WTC11 (cell line): ENCODE measurements around the gene WRAP73. TPM values are rescaled to one million over a fixed set of nuclear protein-coding genes. Genes with fewer than 3 reads are reported as not detected.

Experiments
- ATAC-seq: fragments of 200-7000 bp; cut with Tn5 transposase; 2 replicates; pipeline ENCODE4 v1.10.0; 2021; ENCODE audit warnings: mild to moderate bottlenecking, moderate library complexity
- CTCF ChIA-PET: fragments of 300-600 bp; sonication (Branson Sonifier 250); formaldehyde crosslinking; loops from one replicate; lab custom pipeline; 2021; ENCODE audit warnings: antibody characterized with exemption; lab: Charles Lee
- POLR2A ChIA-PET: fragments of 350-600 bp; sonication (Branson Sonifier 250); formaldehyde crosslinking; loops from one replicate; lab custom pipeline; 2021; ENCODE audit warnings: antibody characterized with exemption; lab: Charles Lee
- DNase-seq: peaks from one replicate; pipeline ENCODE4 v3.0.0; 2021; ENCODE audit warnings: low spot score
- H3K27ac Mint-ChIP-seq: 2 replicates; pipeline ENCODE4 v1.8.0; 2021; ENCODE audit warnings: mixed read lengths
- H3K27me3 Mint-ChIP-seq: 2 replicates; pipeline ENCODE4 v1.8.0; 2021; ENCODE audit warnings: low read depth, mild to moderate bottlenecking, moderate library complexity, mixed read lengths
- H3K36me3 Mint-ChIP-seq: 2 replicates; pipeline ENCODE4 v1.8.0; 2021; ENCODE audit warnings: mixed read lengths
- H3K4me1 Mint-ChIP-seq: 2 replicates; pipeline ENCODE4 v1.8.0; 2022; ENCODE audit warnings: mixed read lengths
- H3K4me3 Mint-ChIP-seq: 2 replicates; pipeline ENCODE4 v1.8.0; 2021; ENCODE audit warnings: mild to moderate bottlenecking, moderate library complexity, mixed read lengths
- H3K9me3 Mint-ChIP-seq: 2 replicates; pipeline ENCODE4 v1.8.0; 2021; ENCODE audit warnings: mixed read lengths
- ARID4B ChIP-seq: sonication (generic); formaldehyde crosslinking; IDR thresholded peaks from 2 replicates; pipeline ENCODE4 v1.8.0; 2023; ENCODE audit warnings: missing genetic modification reagents, mild to moderate bottlenecking, borderline replicate concordance
- ATF1 ChIP-seq: sonication (generic); formaldehyde crosslinking; IDR thresholded peaks from 2 replicates; pipeline ENCODE4 v1.8.1; 2023; ENCODE audit warnings: mild to moderate bottlenecking, moderate library complexity, missing genetic modification reagents
- CDX4 ChIP-seq: fragments of 250-450 bp; sonication (Bioruptor Pico); IDR thresholded peaks from 2 replicates; pipeline ENCODE4 v1.9.0; 2021; ENCODE audit warnings: moderate library complexity, mild to moderate bottlenecking, inconsistent platforms, borderline replicate concordance
- CREM ChIP-seq: sonication (generic); formaldehyde crosslinking; IDR thresholded peaks from 2 replicates; pipeline ENCODE4 v1.8.1; 2022; ENCODE audit warnings: mild to moderate bottlenecking, missing genetic modification reagents, moderate library complexity
- E2F5 ChIP-seq: sonication (generic); formaldehyde crosslinking; IDR thresholded peaks from 2 replicates; pipeline ENCODE4 v1.8.1; 2022; ENCODE audit warnings: mild to moderate bottlenecking, moderate library complexity, missing genetic modification reagents
- EMX1 ChIP-seq: fragments of 250-450 bp; sonication (Bioruptor Pico); IDR thresholded peaks from 2 replicates; pipeline ENCODE4 v1.8.0; 2021; ENCODE audit warnings: mild to moderate bottlenecking
- FOXJ3 ChIP-seq: sonication (generic); formaldehyde crosslinking; IDR thresholded peaks from 2 replicates; pipeline ENCODE4 v1.9.0; 2021; ENCODE audit warnings: missing genetic modification reagents, mild to moderate bottlenecking, borderline replicate concordance
- FOXP1 ChIP-seq: sonication (generic); formaldehyde crosslinking; IDR thresholded peaks from 2 replicates; pipeline ENCODE4 v1.8.0; 2022; ENCODE audit warnings: missing genetic modification reagents, mild to moderate bottlenecking, moderate library complexity, borderline replicate concordance
- JAZF1 ChIP-seq: fragments of 250-450 bp; sonication (Bioruptor Pico); IDR thresholded peaks from 2 replicates; pipeline ENCODE4 v1.9.0; 2021; ENCODE audit warnings: moderate library complexity, mild to moderate bottlenecking, inconsistent platforms
- MLX ChIP-seq: sonication (generic); formaldehyde crosslinking; IDR thresholded peaks from 2 replicates; pipeline ENCODE4 v1.8.1; 2023; ENCODE audit warnings: mild to moderate bottlenecking, missing genetic modification reagents, moderate library complexity
- MYBL2 ChIP-seq: sonication (generic); formaldehyde crosslinking; IDR thresholded peaks from 2 replicates; pipeline ENCODE4 v1.8.1; 2023; ENCODE audit warnings: mild to moderate bottlenecking, moderate library complexity, missing genetic modification reagents
- ZNF396 ChIP-seq: fragments of 250-450 bp; sonication (Bioruptor Pico); IDR thresholded peaks from 2 replicates; pipeline ENCODE4 v1.8.0; 2021; ENCODE audit warnings: mild to moderate bottlenecking, moderate library complexity, borderline replicate concordance
- ZNF423 ChIP-seq: fragments of 250-450 bp; sonication (Bioruptor Pico); IDR thresholded peaks from 2 replicates; pipeline ENCODE4 v2.1.2; 2022; ENCODE audit warnings: mild to moderate bottlenecking, moderate library complexity
- total RNA-seq: library from RNA; stranded (reverse); gene quantifications from 3 replicates; pipeline ENCODE4 v1.2.3, GENCODE V29; 2021
- TF ChIP-seq, protein P1 (sequence below): sonication (generic); formaldehyde crosslinking; IDR thresholded peaks from 2 replicates; pipeline ENCODE4 v1.8.0; 2023; ENCODE audit warnings: mild to moderate bottlenecking, missing genetic modification reagents
- TF ChIP-seq, protein P2 (sequence below): fragments of 250-450 bp; sonication (Bioruptor Pico); IDR thresholded peaks from 2 replicates; pipeline ENCODE4 v1.8.0; 2021; ENCODE audit warnings: mild to moderate bottlenecking

WRAP73 gene
- total RNA-seq, 1 experiment from 2014 or later = 39.2 TPM

DNA sequence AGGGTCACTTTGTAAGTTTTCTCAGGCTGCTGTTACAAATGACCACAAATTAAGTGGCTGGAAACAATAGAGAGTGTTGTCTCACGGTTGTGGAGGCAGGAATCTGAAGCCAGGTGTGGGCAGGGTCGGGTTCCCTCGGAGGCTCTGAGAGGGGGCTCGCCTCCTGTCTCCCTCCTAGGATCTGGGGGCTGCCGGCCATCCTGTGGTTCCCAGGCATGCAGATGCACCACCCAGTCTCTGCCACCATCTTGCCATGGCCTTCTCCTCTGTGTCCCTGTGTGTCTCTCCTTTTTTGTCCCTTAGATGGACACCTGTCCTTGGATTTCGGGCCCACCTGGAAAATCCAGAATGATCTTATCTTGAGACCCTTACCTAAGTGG lies 7.2 kb upstream of the WRAP73 start:
- Mint-ChIP-seq H3K4me1 (peaks cover 12% of the 10 kb centered on the region), H3K9me3 (no peaks in the 10 kb centered on the region), H3K27me3 (peaks cover 63% of the 10 kb centered on the region), H3K4me3 (no peak overlapping the region), H3K27ac (no peak overlapping the region), H3K36me3 (no peaks in the 10 kb centered on the region)
- DNase-seq (peak; percentile 10), ATAC-seq (no peak)
- TF ChIP-seq FOXJ3 = no peak
- no peak for TF ChIP-seq ATF1
- no peak for TF ChIP-seq MYBL2 (CRISPR knock-in tag)
- TF ChIP-seq JAZF1 (CRISPR knock-in tag) = no peak
- no peak for TF ChIP-seq E2F5 (CRISPR knock-in tag)
- no peak for TF ChIP-seq ZNF423 (CRISPR knock-in tag)
- no peak for TF ChIP-seq CREM (CRISPR knock-in tag)
- TF ChIP-seq ARID4B (CRISPR knock-in tag) = no peak
- no peak for TF ChIP-seq ZNF396 (CRISPR knock-in tag)
- TF ChIP-seq EMX1 (CRISPR knock-in tag) = no peak
- POLR2A ChIA-PET = no interaction called here
- CTCF ChIA-PET = no interaction called here

DNA sequence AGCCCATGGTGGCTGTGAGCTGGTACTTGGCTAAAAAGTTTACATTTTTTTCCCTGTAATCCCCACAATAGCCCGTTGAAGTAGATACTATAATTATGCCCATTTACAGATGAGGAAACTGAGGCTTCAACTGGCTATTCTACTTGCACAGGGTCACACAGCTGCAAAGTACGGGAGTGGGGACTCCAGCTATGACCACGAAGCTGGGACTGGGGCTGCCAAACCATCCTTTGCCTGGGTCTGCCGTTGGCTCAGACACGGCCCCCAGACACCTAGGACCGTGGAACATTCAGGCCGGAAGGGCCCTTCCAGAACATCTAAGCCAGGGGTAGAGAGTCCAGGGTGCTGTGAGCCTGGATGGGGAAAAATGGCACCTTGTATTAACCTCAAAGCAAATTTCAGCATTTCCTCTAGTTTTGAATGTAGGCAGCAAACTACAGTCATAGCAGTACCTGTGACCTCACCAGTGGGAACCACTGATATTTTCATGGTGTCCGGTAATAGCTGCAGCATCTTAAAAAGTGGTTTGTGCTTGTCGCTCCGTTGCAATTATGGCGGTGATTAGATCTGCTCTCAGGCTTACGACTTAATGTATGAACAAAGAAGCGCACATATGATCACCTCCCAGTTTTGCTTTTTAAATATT lies 6.7 kb upstream of the WRAP73 start:
- no peak overlapping the region for H3K4me3 Mint-ChIP-seq
- H3K27me3 Mint-ChIP-seq = peaks cover 63% of the 10 kb centered on the region
- DNase-seq (peak; percentile 3), ATAC-seq (no peak)
- POLR2A ChIA-PET = no interaction called here
- no peak overlapping the region for H3K27ac Mint-ChIP-seq
- no peaks in the 10 kb centered on the region for H3K36me3 Mint-ChIP-seq
- CTCF ChIA-PET = no interaction called here
- no peaks in the 10 kb centered on the region for H3K9me3 Mint-ChIP-seq
- peaks cover 12% of the 10 kb centered on the region for H3K4me1 Mint-ChIP-seq
- TF ChIP-seq CDX4 (CRISPR knock-in tag) = no peak
- TF ChIP-seq E2F5 (CRISPR knock-in tag) = no peak
- TF ChIP-seq FOXP1 (CRISPR knock-in tag) = no peak
- TF ChIP-seq, protein P1, sequence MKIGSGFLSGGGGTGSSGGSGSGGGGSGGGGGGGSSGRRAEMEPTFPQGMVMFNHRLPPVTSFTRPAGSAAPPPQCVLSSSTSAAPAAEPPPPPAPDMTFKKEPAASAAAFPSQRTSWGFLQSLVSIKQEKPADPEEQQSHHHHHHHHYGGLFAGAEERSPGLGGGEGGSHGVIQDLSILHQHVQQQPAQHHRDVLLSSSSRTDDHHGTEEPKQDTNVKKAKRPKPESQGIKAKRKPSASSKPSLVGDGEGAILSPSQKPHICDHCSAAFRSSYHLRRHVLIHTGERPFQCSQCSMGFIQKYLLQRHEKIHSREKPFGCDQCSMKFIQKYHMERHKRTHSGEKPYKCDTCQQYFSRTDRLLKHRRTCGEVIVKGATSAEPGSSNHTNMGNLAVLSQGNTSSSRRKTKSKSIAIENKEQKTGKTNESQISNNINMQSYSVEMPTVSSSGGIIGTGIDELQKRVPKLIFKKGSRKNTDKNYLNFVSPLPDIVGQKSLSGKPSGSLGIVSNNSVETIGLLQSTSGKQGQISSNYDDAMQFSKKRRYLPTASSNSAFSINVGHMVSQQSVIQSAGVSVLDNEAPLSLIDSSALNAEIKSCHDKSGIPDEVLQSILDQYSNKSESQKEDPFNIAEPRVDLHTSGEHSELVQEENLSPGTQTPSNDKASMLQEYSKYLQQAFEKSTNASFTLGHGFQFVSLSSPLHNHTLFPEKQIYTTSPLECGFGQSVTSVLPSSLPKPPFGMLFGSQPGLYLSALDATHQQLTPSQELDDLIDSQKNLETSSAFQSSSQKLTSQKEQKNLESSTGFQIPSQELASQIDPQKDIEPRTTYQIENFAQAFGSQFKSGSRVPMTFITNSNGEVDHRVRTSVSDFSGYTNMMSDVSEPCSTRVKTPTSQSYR (CRISPR knock-in tag) = no peak
- no peak for TF ChIP-seq ZNF396 (CRISPR knock-in tag)
- no peak for TF ChIP-seq MLX
- no peak for TF ChIP-seq ARID4B (CRISPR knock-in tag)
- TF ChIP-seq, protein P2, sequence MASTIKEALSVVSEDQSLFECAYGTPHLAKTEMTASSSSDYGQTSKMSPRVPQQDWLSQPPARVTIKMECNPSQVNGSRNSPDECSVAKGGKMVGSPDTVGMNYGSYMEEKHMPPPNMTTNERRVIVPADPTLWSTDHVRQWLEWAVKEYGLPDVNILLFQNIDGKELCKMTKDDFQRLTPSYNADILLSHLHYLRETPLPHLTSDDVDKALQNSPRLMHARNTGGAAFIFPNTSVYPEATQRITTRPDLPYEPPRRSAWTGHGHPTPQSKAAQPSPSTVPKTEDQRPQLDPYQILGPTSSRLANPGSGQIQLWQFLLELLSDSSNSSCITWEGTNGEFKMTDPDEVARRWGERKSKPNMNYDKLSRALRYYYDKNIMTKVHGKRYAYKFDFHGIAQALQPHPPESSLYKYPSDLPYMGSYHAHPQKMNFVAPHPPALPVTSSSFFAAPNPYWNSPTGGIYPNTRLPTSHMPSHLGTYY (CRISPR knock-in tag) = no peak
